Measurements from ENCODE around the gene CEACAM6.

GRCh38 chr19:41807176-41807575, 51.8 kb downstream of the CEACAM6 start:
- no peak for TF ChIP-seq POLR2AphosphoS5 (IDR thresholded peaks at IDR 0.05; ENCODE audit: low read depth, low read length)
- no peak for TF ChIP-seq POLR2A (IDR thresholded peaks at IDR 0.05; ENCODE audit: low read depth, low read length)
- TF ChIP-seq TAF1 (IDR thresholded peaks at IDR 0.05; ENCODE audit: borderline replicate concordance, low read depth, low read length): no peak

All from GM12892 (cell line).